GM21390 (cell line): ENCODE results near the gene SCN2B.
"Not testable (repeated sequence)": the region's sequence is repeated elsewhere in the genome, so short reads cannot be mapped to it uniquely, and the experiment has no call there.

Experiments
- ATAC-seq: cut with Tn5 transposase; IDR thresholded peaks from one replicate; pipeline ENCODE4 v1.9.1; 2021; ENCODE audit not compliant: unreplicated experiment

The SCN2B gene

GRCh38 chr11:118207079-118207478 lies 30.6 kb upstream of the SCN2B start:
- no peak for ATAC-seq

- no peak for ATAC-seq
These were observed 30.1 kb upstream of the SCN2B start for GRCh38 chr11:118206391-118207031.

- ATAC-seq = no peak
These were observed 29.4 kb upstream of the SCN2B start for GRCh38 chr11:118205606-118206378.

GRCh38 chr11:118202599-118203422 lies 26.4 kb upstream of the SCN2B start:
- no peak for ATAC-seq

- ATAC-seq = no peak
These were observed 25.5 kb upstream of the SCN2B start for GRCh38 chr11:118201966-118202365.

- no peak for ATAC-seq
These were observed 24.7 kb upstream of the SCN2B start for GRCh38 chr11:118200901-118201680.

- no peak for ATAC-seq
These were observed 24.1 kb upstream of the SCN2B start for GRCh38 chr11:118200497-118200896.

- no peak for ATAC-seq
These were observed 22.7 kb upstream of the SCN2B start for GRCh38 chr11:118199135-118199534.

- no peak for ATAC-seq
These were observed 21.9 kb upstream of the SCN2B start for GRCh38 chr11:118198370-118198769.

GRCh38 chr11:118194835-118195627 lies 18.6 kb upstream of the SCN2B start:
- no peak for ATAC-seq

GRCh38 chr11:118193910-118194566 lies 17.6 kb upstream of the SCN2B start:
- no peak for ATAC-seq

GRCh38 chr11:118192817-118193216 lies 16.4 kb upstream of the SCN2B start:
- ATAC-seq = not testable (repeated sequence)

GRCh38 chr11:118190942-118191506 lies 14.6 kb upstream of the SCN2B start:
- not testable (repeated sequence) for ATAC-seq

- ATAC-seq = no peak
These were observed 10.1 kb upstream of the SCN2B start for GRCh38 chr11:118186346-118187107.

- ATAC-seq = no peak
These were observed 8.5 kb upstream of the SCN2B start for GRCh38 chr11:118184784-118185579.

- not testable (repeated sequence) for ATAC-seq
These were observed 7.3 kb upstream of the SCN2B start for GRCh38 chr11:118183691-118184090.

- ATAC-seq = no peak
These were observed 3.9 kb upstream of the SCN2B start for GRCh38 chr11:118180300-118180703.

- no peak for ATAC-seq
These were observed 317 bp upstream of the SCN2B start for GRCh38 chr11:118176778-118177134.
